SW480 (cell line): ENCODE data around the gene SSH3.
"Not testable (repeated sequence)": the region's sequence is repeated elsewhere in the genome, so short reads cannot be mapped to it uniquely, and the experiment has no call there.

Experiments used
- DNase-seq: peaks from one replicate; pipeline ENCODE4 v3.0.0-alpha.2; 2016; ENCODE audit warnings: low spot score

The SSH3 gene

GRCh38 chr11:67312187-67313021 is 9.1 kb downstream of the SSH3 start:
- peak; percentile 33 for DNase-seq

- no peak for DNase-seq
Measured at GRCh38 chr11:67313125-67313890, 10.0 kb downstream of the SSH3 start.

GRCh38 chr11:67314218-67314617 is 10.9 kb downstream of the SSH3 start:
- DNase-seq: no peak

GRCh38 chr11:67315325-67315909 is 12.1 kb downstream of the SSH3 start:
- no peak for DNase-seq

DNA sequence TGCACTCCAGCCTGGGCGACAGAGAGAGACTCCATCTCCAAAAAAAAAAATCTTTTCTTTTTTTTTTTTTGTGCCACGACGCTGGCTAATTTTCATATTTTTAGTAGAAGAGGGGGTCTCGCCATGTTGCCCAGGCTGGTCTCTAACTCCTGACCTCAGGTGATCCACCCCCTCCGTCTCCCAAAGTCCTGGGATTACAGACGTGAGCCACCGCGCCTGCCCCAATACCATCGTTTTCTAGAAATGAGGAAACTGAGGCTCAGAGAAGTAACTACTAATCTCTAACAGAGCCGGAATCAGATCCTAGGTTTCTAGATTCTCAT is 13.5 kb downstream of the SSH3 start:
- no peak for DNase-seq

- DNase-seq: peak; percentile 92
Measured at GRCh38 chr11:67317205-67317887, 14.0 kb downstream of the SSH3 start.

DNA sequence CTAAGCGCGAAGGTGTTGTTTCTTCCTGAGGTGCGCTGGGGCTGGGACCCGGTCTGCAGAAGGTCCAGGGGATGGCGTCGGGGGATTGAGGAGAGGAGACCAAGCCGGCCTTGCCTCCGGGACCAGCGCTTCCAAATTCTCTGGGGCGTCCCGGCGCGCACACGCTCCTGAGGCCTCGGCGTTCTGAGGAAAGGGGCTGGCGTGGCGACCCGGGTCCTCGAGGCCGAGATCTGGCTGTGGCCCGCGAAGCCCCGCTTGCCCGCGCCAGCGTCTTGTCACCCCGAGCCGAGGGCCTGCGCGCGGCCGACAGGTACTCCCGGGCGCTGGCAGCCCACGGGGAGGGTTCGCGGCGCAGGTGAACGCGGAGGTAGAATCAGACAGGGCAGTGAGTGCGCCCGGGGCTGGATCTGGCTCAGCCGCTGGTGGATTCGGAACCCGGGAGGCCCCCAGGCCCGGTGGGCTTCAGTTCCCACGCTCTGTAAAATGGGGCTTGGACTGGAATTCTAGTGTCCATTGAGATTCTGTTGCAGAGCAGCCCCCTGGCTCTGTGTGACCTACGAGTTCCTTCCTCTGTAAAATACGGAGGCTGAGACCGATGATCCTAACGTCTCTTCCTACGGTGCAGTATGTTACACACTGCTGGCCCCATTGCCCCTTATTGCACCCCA is 14.7 kb downstream of the SSH3 start:
- no peak for DNase-seq

GRCh38 chr11:67318876-67319275 is 15.5 kb downstream of the SSH3 start:
- DNase-seq: not testable (repeated sequence)

DNA sequence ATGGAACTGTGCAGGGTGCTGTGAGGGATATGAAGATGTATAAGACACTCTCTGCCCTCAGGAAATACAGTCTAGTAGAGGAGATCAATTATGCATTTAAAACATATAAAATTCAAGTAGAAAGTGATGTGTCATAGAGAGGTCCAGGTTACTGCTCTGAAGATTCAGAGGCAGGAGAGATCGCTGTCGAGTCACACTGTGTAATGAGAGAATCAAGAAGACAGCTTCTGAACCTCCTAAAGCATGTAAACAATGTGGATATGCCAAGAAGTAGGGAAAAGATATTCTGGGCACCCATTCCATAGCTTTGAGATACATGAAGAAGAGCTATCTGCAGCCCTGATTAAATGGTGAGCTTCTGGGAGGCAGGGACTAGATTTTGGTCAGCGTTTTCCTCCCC is 16.7 kb downstream of the SSH3 start:
- no peak for DNase-seq

DNA sequence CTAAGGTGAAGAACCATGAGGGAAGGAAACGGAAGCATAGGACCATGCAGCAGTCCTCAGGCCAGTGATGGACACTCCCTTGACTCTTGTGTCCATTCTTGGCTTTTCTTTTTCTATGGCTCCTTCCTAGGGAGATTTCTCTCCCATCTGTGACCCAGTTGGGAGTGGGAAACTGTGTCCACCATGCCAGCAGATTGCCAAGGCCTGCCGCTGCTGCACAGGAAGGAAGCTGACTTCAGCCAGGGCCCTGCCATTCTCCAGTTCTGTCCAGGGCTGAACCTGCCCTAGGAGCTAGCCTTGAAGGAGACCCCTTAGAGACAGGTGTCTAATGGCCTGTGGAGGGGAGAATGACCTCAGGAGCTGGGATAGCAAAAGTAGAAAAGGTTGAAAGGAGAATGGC is 17.4 kb downstream of the SSH3 start:
- no peak for DNase-seq

DNA sequence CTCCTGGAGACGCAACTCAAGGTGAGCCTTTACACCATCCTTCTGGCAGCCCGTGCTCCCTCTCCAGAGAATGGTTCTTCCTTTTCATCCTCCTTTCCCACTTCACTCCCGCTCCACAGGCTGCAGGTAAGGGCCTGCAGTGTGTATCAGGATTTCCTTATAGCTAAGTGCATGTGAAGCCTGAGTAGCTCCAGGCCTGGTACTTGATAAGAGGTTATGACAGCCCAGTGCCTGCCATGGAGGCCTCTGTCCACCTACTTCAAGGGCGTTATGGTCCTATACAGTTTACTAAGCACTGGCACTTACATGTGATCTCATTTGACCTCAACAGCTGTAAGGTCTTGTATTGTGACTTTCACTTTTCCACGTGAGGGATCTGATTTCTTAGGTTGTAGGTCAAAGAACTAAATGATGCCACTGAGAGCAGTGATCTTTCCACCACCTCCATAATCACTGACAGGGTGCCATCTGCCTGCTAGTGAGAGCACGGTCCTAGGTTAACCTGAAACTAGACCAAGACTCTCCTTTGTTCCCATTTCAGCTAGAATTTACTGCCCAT is 18.1 kb downstream of the SSH3 start:
- no peak for DNase-seq

DNA sequence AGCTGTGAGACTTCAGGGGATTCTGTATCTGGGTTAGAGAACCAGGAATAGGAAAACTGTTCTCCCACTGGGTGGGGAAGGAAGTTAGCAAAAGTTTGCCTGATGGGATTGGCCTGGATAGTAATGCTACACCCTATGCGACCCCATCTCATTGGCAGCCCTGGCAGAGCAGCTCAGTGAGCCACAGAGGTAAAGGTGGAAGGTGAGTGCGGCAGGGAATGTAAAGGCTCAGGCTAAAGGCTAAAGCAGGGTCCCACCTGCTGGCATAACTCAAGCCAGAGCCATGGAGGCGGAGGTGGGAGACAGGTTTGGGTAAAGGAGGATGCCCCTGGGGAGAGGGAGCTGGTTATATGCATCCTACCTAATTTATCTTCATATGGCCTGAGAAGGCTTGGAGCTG is 18.7 kb downstream of the SSH3 start:
- no peak for DNase-seq

DNA sequence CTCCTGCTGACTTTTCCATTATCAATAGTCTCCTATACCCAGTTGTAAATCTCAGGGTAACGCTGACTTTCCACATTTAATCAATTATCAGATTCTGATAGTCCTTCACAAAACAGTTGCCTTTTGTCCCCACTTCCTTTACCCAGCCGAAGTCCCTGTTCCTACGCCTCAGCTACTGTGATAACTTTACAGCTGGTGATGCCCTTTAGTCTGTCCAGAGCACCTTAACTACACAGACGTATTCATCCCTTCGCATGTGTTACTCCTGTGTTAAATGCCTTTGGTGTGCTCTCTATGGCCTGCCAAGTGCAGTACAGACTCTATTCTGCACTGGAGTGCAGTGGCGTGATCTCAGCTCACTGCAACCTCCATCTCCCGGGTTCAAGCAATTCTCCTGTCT is 20.2 kb downstream of the SSH3 start:
- no peak for DNase-seq

- no peak for DNase-seq
Measured at GRCh38 chr11:67332081-67332691, 28.9 kb downstream of the SSH3 start.

DNA sequence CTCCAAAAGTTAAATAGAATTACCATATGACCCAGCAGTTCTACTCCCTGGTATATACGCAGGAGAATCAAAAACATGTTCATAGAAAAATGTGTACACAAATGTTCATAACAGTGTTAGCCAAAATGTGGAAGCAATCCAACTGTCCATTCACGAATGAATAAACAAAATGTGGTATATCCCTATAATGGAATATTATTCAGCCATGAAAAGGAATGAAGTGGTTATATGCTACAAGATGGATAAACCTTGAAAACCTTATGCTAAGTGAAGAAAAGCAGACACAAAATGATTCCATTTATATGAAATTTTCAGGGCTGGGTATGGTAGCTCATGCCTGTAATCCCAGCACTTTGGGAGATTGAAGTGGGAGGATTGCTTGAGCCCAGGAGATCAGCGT is 33.9 kb downstream of the SSH3 start:
- DNase-seq: no peak

- DNase-seq: no peak
Measured at GRCh38 chr11:67344264-67344663, 40.9 kb downstream of the SSH3 start.

DNA sequence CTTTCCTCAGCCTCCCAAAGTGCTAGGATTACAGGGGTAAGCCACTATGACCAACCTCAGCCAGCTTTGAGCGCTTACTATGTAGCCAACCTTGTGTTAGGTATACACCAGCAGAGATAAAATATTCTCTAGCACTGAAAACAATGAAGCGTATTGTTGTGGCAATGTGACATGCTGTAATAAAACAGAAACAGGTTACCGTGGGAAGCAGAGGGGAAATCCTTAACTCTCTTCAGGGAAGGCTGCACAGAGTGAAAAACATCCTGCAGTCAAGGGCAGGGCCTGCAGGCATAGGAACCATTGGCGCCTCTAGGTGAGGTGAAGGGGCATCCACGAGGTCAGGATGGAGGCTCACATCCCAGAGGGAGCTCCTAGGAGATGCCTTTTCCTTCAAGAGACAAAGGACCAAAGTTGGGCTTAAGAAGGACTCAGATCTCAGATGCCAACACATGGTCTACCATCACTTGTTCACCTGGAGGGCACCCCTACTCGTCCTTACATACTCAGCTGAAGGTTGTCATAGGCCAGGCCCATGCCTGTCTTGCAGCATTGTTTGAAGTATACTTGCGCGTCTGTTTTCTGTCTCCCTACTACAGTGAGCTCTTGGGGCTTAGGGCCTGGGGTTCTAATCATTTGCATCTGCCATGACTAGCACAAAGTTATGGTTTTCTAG is 42.1 kb downstream of the SSH3 start:
- peak; percentile 78 for DNase-seq

- DNase-seq: peak; percentile 83
Measured at GRCh38 chr11:67345920-67346819, 42.8 kb downstream of the SSH3 start.

- DNase-seq: no peak
Measured at GRCh38 chr11:67347964-67348749, 44.8 kb downstream of the SSH3 start.
